H9 (cell line): ENCODE results near the gene ZNF679. TPM values are rescaled to one million over a fixed set of nuclear protein-coding genes. Genes with fewer than 3 reads are reported as not detected.
"Not testable (repeated sequence)": the region's sequence is repeated elsewhere in the genome, so short reads cannot be mapped to it uniquely, and the experiment has no call there.

Experiments
- DNase-seq: peaks from one replicate; pipeline ENCODE4 v3.0.0-alpha.2; 2017
- H2AFZ ChIP-seq: one replicate; pipeline ENCODE4 v1.6.1; 2013; ENCODE audit warnings: mild to moderate bottlenecking, low read length, control low read depth, moderate library complexity
- H2AK5ac ChIP-seq: 2 replicates; pipeline ENCODE4 v1.6.1; 2013; ENCODE audit warnings: low read length, control low read depth, mixed read lengths; ENCODE audit not compliant: insufficient read length
- H2BK120ac ChIP-seq: one replicate; pipeline ENCODE4 v1.6.1; 2013; ENCODE audit warnings: low read depth, mild to moderate bottlenecking, low read length, control low read depth, inconsistent platforms; ENCODE audit not compliant: poor library complexity, severe bottlenecking
- H2BK12ac ChIP-seq: 2 replicates; pipeline ENCODE4 v1.6.1; 2013; ENCODE audit warnings: low read length, control low read depth, mixed read lengths, low read depth; ENCODE audit not compliant: insufficient read length
- H2BK15ac ChIP-seq: 2 replicates; pipeline ENCODE4 v1.6.1; 2013; ENCODE audit warnings: low read depth, low read length, control low read depth
- H2BK20ac ChIP-seq: one replicate; pipeline ENCODE4 v1.6.1; 2013; ENCODE audit warnings: low read depth, mild to moderate bottlenecking, low read length, control low read depth, inconsistent platforms; ENCODE audit not compliant: poor library complexity, severe bottlenecking
- H2BK5ac ChIP-seq: 2 replicates; pipeline ENCODE4 v1.6.1; 2013; ENCODE audit warnings: low read length, control low read depth, mixed read lengths; ENCODE audit not compliant: insufficient read length
- H3K14ac ChIP-seq: 2 replicates; pipeline ENCODE4 v1.6.1; 2013; ENCODE audit warnings: low read length, control low read depth; ENCODE audit not compliant: insufficient read depth
- H3K18ac ChIP-seq: 2 replicates; pipeline ENCODE4 v1.6.1; 2013; ENCODE audit warnings: low read depth, mild to moderate bottlenecking, mixed read lengths, low read length, control low read depth; ENCODE audit not compliant: insufficient read length
- H3K23ac ChIP-seq: 2 replicates; pipeline ENCODE4 v1.6.1; 2013; ENCODE audit warnings: low read length, control low read depth, mixed read lengths, low read depth; ENCODE audit not compliant: insufficient read length
- H3K23me2 ChIP-seq: 2 replicates; pipeline ENCODE4 v1.6.1; 2013; ENCODE audit warnings: low read depth, mild to moderate bottlenecking, mixed read lengths, low read length, control low read depth; ENCODE audit not compliant: insufficient read length, poor library complexity, severe bottlenecking
- H3K27ac ChIP-seq: 2 replicates; pipeline ENCODE4 v1.5.1; 2013; ENCODE audit warnings: low read length, control low read depth, mixed read lengths, low read depth; ENCODE audit not compliant: insufficient read length
- H3K27me3 ChIP-seq: 2 replicates; pipeline ENCODE4 v1.6.1; 2013; ENCODE audit warnings: low read length, control low read depth, inconsistent platforms; ENCODE audit not compliant: insufficient read depth
- H3K4ac ChIP-seq: 2 replicates; pipeline ENCODE4 v1.6.1; 2013; ENCODE audit warnings: low read depth, mild to moderate bottlenecking, control low read depth, inconsistent platforms, low read length, moderate library complexity
- H3K4me1 ChIP-seq: 2 replicates; pipeline ENCODE4 v1.6.1; 2013; ENCODE audit warnings: low read length, control low read depth, inconsistent platforms; ENCODE audit not compliant: insufficient read depth
- H3K4me2 ChIP-seq: 2 replicates; pipeline ENCODE4 v1.6.1; 2013; ENCODE audit warnings: low read length, control low read depth, mixed read lengths; ENCODE audit not compliant: insufficient read length, insufficient read depth
- H3K56ac ChIP-seq: 2 replicates; pipeline ENCODE4 v1.6.1; 2013; ENCODE audit warnings: low read depth, mild to moderate bottlenecking, mixed read lengths, low read length, control low read depth; ENCODE audit not compliant: insufficient read length
- H3K79me1 ChIP-seq: 2 replicates; pipeline ENCODE4 v1.6.1; 2013; ENCODE audit warnings: low read depth, mild to moderate bottlenecking, moderate library complexity, low read length, control low read depth, inconsistent platforms; ENCODE audit not compliant: insufficient read depth, poor library complexity, severe bottlenecking
- H3K79me2 ChIP-seq: 2 replicates; pipeline ENCODE4 v1.6.1; 2013; ENCODE audit warnings: low read length, control low read depth, inconsistent platforms; ENCODE audit not compliant: insufficient read depth
- H3K9ac ChIP-seq: 2 replicates; pipeline ENCODE4 v1.6.1; 2013; ENCODE audit warnings: low read length, control low read depth, mixed read lengths; ENCODE audit not compliant: insufficient read length; ENCODE audit errors: extremely low read depth
- H3K9me3 ChIP-seq: one replicate; pipeline ENCODE4 v1.6.1; 2013; ENCODE audit warnings: low read depth, low read length, inconsistent platforms; ENCODE audit not compliant: control insufficient read depth
- H3T11ph ChIP-seq: one replicate; pipeline ENCODE4 v1.6.1; 2013; ENCODE audit warnings: mild to moderate bottlenecking, low read length, control low read depth, inconsistent platforms
- H4K20me1 ChIP-seq: one replicate; pipeline ENCODE4 v1.6.1; 2013; ENCODE audit not compliant: control insufficient read depth, insufficient read length, insufficient read depth
- H4K5ac ChIP-seq: 2 replicates; pipeline ENCODE4 v1.6.1; 2013; ENCODE audit warnings: low read depth, mild to moderate bottlenecking, mixed read lengths, low read length, control low read depth; ENCODE audit not compliant: insufficient read length
- H4K8ac ChIP-seq: replicated peaks from 2 replicates; pipeline ENCODE4 v1.6.1; 2013; ENCODE audit warnings: low read length, control low read depth, mixed read lengths, low read depth; ENCODE audit not compliant: insufficient read length
- H4K91ac ChIP-seq: 2 replicates; pipeline ENCODE4 v1.6.1; 2013; ENCODE audit warnings: low read depth, mild to moderate bottlenecking, moderate library complexity, mixed read lengths, low read length, control low read depth; ENCODE audit not compliant: insufficient read length
- H3K27ac Mint-ChIP-seq, 3 experiments: 2 replicates in 2 of 3; 3 replicates in 1 of 3; pipeline ENCODE4 v1.8.0; 2020 to 2021; ENCODE audit warnings: mixed read lengths in 3 of 3, mild to moderate bottlenecking in 1 of 3, moderate library complexity in 1 of 3
- H3K27me3 Mint-ChIP-seq: 2 replicates; pipeline ENCODE4 v1.8.0; 2021; ENCODE audit warnings: low read depth, mild to moderate bottlenecking, moderate library complexity, mixed read lengths
- H3K36me3 Mint-ChIP-seq, 3 experiments: 2 replicates in 2 of 3; 3 replicates in 1 of 3; pipeline ENCODE4 v1.8.0; 2020 to 2021; ENCODE audit warnings: low read depth in 3 of 3, mixed read lengths in 3 of 3; ENCODE audit not compliant: insufficient read depth in 1 of 3
- H3K4me1 Mint-ChIP-seq, 2 experiments: 2 replicates each; pipeline ENCODE4 v1.8.0; 2020; ENCODE audit warnings: mixed read lengths in 2 of 2
- H3K4me3 Mint-ChIP-seq, 2 experiments: 2 replicates in 1 of 2; 3 replicates in 1 of 2; pipeline ENCODE4 v1.8.0; 2020 to 2021; ENCODE audit warnings: mild to moderate bottlenecking in 2 of 2, mixed read lengths in 2 of 2, moderate library complexity in 1 of 2
- H3K9me3 Mint-ChIP-seq, 2 experiments: 2 replicates in 1 of 2; 3 replicates in 1 of 2; pipeline ENCODE4 v1.8.0; 2020; ENCODE audit warnings: mild to moderate bottlenecking in 2 of 2, mixed read lengths in 2 of 2, moderate library complexity in 1 of 2
- WGBS: extraction: QIAGEN DNeasy Blood & Tissue Kit; methylation state at CpG from one replicate; pipeline ENCODE4 v1.1.7; 2013; ENCODE audit warnings: missing lambda C conversion rate, low lambda C conversion rate, mixed read lengths; ENCODE audit not compliant: insufficient read length; ENCODE audit errors: extremely low coverage; 5-methylcytosine and 5-hydroxymethylcytosine counted together
- total RNA-seq: library from RNA; stranded (reverse); gene quantifications from 2 replicates; pipeline ENCODE4 v1.2.1, GENCODE V29; 2021
- TF ChIP-seq, protein P1 (sequence below): fragments of 200-600 bp; sonication (generic); conservative IDR thresholded peaks from 3 replicates; pipeline ENCODE4 v1.8.0; 2021; ENCODE audit warnings: antibody characterized with exemption, mild to moderate bottlenecking

ZNF679 gene
- total RNA-seq, 1 experiment from 2014 or later, result not detected

DNA sequence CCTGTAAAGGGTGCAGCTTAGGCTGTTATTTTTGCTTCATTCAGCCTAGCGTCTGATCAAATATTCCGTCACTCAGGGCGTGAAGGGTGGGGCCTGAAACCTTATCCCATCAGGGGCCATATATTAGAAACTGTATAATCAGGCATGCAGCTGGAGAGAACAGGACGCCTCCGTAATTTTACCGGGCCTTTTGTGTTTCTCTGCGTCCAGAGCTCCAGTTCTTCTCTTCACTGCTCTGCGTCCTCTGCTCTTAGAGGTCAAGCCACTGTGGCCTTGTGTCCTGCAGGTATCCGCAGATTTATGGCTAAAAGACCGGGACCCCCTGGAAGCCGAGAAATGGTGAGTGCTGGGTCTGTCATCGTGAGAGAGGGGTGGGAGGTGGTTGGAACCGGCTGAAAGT is 21.4 kb upstream of the ZNF679 start, which contains the start of gene ZNF735:
ZNF735 (plus strand) TSS at position 301 of the 400 bp plus-strand sequence; CDS start at position 301, 0 bp downstream.
- Histone ChIP-seq H4K8ac (no peak within 1 kb of the TSS), H3K14ac (no peak within 1 kb of the TSS), H3K4me1 (no peaks in the 10 kb centered on the region), H2BK5ac (no peak within 1 kb of the TSS), H2AFZ (no peak within 1 kb of the TSS), H3K79me1 (no peaks in the 10 kb centered on the region), H3K27ac (no peak within 1 kb of the TSS), H2BK15ac (no peak within 1 kb of the TSS), H3K23ac (no peak within 1 kb of the TSS), H2AK5ac (no peak within 1 kb of the TSS), H3K27me3 (no peaks in the 10 kb centered on the region), H2BK120ac (no peak within 1 kb of the TSS), H3K56ac (no peak within 1 kb of the TSS), H2BK20ac (no peak within 1 kb of the TSS), H3K23me2 (no peaks in the 10 kb centered on the region), H4K91ac (no peak within 1 kb of the TSS), H3K79me2 (no peaks in the 10 kb centered on the region), H3K9ac (no peak within 1 kb of the TSS), H3K4me2 (no peak within 1 kb of the TSS), H4K20me1 (no peaks in the 10 kb centered on the region), H4K5ac (no peak within 1 kb of the TSS), H3K4ac (no peak within 1 kb of the TSS), H3K9me3 (peaks cover 64% of the 10 kb centered on the region), H2BK12ac (no peak within 1 kb of the TSS), H3T11ph (no peak within 1 kb of the TSS), H3K18ac (no peak within 1 kb of the TSS)
- H3K36me3 Mint-ChIP-seq, result peaks cover 8 to 21% (median 14%) of the 10 kb centered on the region in 3 experiments
- H3K27ac Mint-ChIP-seq, result no peak within 1 kb of the TSS
- H3K9me3 Mint-ChIP-seq, result peaks cover 92 to 97% of the 10 kb centered on the region in 2 experiments
- WGBS, result no CpG with 5 or more reads among the region's 13 CpGs
- no peaks in the 10 kb centered on the region for H3K4me1 Mint-ChIP-seq
- H3K27me3 Mint-ChIP-seq, result peaks cover 2% of the 10 kb centered on the region; the same call in 1 of the 2 replicates
- H3K4me3 Mint-ChIP-seq, result no peak within 1 kb of the TSS
- TF ChIP-seq, protein P1, sequence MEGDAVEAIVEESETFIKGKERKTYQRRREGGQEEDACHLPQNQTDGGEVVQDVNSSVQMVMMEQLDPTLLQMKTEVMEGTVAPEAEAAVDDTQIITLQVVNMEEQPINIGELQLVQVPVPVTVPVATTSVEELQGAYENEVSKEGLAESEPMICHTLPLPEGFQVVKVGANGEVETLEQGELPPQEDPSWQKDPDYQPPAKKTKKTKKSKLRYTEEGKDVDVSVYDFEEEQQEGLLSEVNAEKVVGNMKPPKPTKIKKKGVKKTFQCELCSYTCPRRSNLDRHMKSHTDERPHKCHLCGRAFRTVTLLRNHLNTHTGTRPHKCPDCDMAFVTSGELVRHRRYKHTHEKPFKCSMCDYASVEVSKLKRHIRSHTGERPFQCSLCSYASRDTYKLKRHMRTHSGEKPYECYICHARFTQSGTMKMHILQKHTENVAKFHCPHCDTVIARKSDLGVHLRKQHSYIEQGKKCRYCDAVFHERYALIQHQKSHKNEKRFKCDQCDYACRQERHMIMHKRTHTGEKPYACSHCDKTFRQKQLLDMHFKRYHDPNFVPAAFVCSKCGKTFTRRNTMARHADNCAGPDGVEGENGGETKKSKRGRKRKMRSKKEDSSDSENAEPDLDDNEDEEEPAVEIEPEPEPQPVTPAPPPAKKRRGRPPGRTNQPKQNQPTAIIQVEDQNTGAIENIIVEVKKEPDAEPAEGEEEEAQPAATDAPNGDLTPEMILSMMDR, result no peak
- no peak for DNase-seq

DNA sequence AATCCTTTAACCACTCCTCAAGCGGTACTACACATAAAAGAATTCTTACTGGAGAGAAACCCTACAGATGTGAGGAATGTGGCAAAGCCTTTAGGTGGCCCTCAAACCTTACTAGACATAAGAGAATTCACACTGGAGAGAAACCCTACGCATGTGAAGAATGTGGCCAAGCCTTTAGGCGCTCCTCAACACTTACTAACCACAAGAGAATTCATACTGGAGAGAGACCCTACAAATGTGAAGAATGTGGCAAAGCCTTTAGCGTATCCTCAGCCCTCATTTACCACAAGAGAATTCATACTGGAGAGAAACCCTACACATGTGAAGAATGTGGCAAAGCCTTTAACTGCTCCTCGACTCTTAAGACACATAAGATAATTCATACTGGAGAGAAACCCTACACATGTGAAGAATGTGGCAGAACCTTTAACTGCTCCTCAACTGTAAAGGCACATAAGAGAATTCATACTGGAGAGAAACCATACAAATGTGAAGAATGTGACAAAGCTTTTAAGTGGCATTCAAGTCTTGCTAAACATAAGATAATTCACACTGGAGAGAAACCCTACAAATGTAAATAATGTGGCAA is 8.5 kb upstream of the ZNF679 start:
- H3K9me3 Mint-ChIP-seq, result peaks cover 84 to 89% of the 10 kb centered on the region in 2 experiments
- not testable (repeated sequence) for H3K4me3 Mint-ChIP-seq, H3K4me1 Mint-ChIP-seq, H2BK5ac ChIP-seq, H3K79me1 ChIP-seq, H3K9ac ChIP-seq, H3K56ac ChIP-seq, H3K23ac ChIP-seq, H3K18ac ChIP-seq, H3K79me2 ChIP-seq, H3K23me2 ChIP-seq, H2AFZ ChIP-seq, H2BK120ac ChIP-seq, H3K4me1 ChIP-seq, H2BK15ac ChIP-seq, H3K4me2 ChIP-seq, H3K4ac ChIP-seq, H4K20me1 ChIP-seq, H3K27ac Mint-ChIP-seq, H4K5ac ChIP-seq, H3K27ac ChIP-seq, H4K8ac ChIP-seq, H3K14ac ChIP-seq, H3T11ph ChIP-seq, DNase-seq, H2AK5ac ChIP-seq, H3K27me3 Mint-ChIP-seq, H3K27me3 ChIP-seq, H2BK20ac ChIP-seq, H4K91ac ChIP-seq, H2BK12ac ChIP-seq
- no CpG with 5 or more reads among the region's 5 CpGs for WGBS
- H3K36me3 Mint-ChIP-seq, result peaks cover 7 to 17% (median 8%) of the 10 kb centered on the region in 3 experiments
- H3K9me3 ChIP-seq, result peaks cover 56% of the 10 kb centered on the region
